HUDEP-2 (cell line): ENCODE results near the gene INSC.

ENCODE experiments used
- DNase-seq, 76 experiments: peaks; one replicate each; lab custom pipeline; 2025; ENCODE audit not compliant: unreplicated experiment in 76 of 76; lab: John Stamatoyannopoulos, UW

Gene INSC

DNA sequence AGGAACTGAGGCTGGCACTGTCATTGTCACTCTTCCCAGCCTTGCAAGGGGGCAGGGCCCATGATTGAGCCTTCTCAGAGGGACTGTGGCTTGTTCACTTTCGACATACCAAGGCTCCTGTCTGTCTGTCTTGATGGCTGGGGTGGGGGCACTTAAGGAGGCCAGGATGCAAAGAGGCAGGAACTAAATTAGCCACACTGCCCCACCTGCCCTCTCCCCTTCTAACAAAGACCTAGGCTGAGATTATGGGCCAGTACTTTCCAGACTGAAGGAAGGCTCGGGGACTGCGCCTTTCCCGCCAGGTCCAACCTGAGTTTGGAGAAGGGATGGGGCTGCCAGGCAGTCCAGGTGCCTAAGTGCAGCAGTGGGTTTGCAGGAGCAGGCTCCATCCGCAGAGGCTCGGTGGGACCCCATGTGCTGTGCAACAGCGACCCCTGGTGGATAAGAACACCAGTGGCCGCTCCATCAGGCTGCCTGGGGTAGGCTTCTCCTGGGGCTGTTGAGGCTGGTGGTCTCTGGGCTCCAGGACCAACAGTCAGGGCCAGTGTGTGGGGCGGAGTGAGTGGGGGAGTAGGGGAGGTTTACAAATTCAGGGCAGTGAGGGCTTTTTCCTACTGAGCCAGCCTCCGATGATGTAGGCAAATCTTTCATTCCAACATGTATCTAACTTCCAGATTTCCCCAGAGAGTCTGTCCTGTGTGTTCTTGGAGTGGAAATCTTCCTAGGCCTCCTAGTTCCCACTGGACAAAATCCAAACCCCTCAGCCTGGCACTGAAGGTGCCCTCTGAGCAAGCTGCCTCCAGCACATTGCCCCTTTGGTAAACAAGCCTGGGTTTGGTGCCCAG lies 93.9 kb downstream of the INSC start:
- DNase-seq, result peak in 51 of 76 experiments; percentile 2 to 66 (median 33)

DNA sequence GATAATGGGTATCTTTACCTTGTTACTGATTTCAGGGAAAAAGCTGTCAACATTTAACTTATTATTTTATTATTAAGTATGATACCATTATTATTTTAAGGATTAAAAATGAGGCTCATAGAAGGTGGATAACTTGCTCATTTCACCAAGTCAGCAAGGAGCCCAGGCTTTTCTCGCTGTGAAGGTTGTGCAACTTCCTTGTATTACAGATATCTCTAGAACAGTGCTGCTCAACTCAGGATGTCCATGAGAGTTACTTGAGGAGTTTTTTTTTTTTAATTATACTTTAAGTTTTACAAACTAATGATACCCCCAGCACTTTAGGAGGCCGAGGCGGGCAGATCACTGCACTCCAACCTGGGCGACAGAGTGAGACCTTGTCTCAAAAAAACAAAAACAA lies 98.2 kb downstream of the INSC start:
- no peak for DNase-seq

DNA sequence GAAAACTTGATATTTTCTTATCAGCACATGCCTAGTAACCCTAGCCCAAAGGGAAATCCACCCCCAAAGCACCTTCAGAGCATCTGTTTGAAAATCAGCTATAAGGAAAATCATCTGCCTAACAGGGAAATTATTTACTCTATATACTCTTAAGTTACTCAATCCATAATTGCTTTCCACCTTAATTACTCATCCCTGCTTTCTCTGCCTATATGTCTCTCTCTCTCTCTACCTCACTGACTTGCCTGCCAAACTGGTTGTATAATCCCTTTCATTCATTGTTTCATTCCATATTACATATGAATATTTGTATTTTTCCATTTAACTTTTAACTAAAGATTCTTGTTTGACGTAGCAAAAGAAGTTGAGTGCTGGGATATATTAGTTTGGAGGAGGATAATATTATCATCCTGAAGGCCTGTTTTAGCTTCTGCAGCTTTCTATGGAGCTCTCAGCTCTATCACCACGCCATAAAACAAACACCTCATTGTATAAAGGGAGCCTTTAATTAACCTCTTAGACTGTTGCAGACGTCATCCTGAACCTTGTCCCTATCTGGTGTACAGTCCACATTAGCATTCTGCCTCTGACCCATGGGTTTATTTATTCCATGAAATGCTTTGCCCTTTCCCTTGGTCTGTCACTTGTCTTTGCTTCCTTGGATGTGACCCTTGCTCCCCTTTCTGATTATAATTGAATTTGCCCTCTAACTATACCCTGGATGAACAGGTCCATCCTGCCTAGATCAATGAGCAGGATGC lies 98.9 kb downstream of the INSC start:
- DNase-seq, result no peak

DNA sequence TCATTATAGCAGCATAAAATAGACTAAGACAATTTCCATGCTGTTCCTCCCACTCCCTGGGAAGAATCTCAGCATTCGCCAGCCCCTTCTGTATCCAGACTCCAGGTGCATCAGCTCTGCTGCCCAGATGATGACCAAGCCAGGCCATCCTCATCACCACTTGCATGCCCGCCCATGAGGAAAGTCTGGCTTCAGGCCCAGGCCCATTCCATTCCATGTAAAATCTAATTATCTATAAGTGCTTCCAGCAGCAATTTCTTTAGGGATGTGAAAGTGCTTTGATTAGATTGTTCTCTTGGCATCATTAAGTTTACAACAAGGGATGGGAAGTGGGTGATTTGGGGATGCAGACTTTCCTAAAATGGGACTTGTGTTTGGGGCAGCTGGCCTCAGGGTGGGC lies 100.3 kb downstream of the INSC start:
- no peak for DNase-seq

DNA sequence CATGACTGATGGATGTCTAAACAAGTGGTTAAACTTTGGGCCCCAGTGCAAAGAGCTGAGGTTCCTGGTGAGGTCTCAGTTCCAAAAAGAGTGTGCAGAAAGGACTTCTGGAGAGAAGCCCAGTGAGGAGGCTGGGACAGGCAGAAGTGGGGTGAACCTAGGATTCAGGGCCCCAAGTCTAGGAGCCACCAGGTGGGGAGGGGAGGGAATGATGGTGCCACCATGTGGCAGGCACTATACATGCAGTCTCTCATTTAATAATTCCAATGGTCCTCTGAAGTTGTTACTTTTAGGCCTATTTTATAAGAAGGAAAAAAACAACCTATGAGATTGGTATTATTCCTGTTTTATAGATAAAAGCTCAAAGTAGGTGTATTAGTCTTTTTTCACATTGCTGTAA lies 102.0 kb downstream of the INSC start:
- DNase-seq, result no peak

DNA sequence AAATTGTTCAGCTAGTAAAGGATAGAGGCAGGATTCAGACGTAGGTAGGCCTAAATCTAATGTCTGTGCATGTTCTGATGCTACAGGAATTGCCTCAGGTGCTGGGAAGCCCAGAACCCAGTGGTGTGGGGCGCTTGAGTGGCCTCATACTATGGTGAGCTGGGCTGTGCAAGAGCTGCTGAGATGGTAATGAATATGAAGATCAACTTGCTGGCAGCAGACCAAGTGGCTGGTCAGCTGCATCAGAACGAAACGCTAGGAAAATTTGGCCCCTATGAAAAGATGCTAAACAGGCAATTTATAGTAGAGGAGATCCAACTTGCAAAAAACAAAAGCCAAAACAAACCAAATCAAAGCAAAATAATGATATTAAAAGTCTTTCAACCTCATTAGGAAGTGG lies 102.7 kb downstream of the INSC start:
- no peak for DNase-seq

DNA sequence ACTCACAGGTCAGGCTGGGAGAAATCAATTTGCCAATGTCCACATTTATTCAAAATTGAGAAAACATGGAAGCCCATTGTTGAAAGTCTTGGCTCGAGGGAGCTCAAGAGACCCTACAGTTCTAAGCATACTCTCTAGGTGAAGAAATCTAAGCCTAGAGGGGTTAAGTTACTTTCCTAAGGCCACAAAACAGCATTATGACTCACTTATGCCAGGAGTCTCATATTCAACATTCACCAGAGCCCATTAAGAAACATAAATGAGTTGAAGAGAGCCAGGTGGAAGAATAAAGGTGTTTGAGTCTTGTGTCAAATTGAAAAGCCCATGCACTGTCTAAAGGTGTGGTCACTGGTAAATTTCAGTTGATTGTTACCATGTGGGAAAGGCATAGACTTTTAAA lies 108.1 kb downstream of the INSC start:
- no peak for DNase-seq

DNA sequence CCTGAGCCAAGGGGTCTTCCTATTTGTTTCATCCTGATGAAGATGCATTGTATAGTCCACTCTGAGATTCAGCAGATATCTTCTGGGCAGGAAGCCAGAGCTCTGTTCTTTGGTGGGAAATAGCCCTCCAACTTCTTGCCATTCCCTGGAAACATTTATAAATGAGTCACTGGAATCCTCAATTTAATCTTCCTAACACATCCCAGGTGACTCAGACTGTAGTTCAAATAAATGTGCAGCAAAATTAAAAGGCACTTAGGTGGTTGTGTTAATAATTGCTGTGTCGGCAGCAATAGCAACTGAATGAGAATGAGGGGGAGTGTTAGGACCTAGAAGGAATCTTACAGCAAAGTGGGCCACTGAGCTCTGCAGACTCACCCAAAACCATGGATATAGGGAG lies 108.6 kb downstream of the INSC start:
- DNase-seq, result no peak

DNA sequence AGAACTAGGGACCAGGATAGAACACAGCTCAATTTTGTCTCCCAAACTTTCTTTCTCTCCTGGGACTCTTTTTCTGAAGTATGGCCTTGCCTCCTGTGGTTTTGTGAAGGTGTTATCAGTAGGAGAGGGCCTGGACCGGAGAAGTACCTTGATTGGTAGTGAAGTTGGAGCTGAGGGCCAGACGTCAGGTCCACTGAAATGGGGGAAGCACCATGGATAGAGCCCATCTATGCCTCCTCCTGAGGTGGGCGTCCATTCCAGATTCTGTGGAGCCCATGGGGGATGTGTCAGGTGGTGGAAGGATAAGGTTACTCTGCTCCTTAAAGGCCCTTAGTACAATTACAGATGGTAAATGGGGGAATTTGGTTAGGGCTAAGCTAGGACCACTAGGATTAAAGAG lies 109.7 kb downstream of the INSC start:
- DNase-seq, result no peak

DNA sequence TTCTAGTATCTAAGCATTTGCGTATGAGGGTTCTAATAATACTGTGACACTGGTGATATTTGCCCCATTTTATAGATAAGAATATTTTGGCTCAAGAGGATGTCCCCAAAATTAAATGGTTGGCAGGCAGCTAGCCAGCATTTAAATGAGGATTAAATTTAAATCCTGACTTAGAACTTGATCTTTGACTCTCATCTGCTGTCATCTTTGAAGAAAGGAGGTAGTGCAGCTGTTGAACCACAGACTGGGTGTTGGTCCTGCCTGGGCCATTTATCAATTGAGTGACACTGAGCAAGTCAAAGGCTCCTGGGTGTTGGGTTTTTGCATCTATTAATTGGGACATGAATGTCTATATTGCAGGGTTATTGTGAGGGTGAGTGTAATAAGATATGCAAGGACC lies 112.3 kb downstream of the INSC start:
- DNase-seq, result no peak

DNA sequence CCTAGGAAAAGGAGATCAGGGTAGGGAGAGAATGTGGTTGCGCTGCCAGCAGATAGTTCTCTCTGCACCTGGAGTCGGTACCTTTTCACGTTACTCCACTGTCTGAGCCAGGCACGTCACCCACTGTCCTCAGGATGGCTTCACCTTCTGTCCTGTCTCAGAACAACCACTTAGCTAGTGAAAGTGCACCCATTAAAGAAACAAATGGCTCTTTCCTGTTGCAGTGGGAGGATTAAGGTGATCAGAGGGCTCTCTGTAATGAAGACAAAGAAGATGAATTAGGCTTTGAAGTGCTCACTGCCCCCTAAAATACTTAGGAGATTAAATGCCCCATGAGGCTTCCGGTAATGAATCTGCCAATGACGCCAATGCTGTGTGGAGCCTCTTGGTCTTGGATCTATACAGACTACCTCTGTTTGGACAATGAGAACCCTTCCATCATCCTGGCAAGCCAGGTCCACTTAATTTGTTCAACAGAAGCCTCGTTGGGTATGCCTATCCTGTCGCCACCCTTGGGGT lies 113.7 kb downstream of the INSC start:
- no peak for DNase-seq

DNA sequence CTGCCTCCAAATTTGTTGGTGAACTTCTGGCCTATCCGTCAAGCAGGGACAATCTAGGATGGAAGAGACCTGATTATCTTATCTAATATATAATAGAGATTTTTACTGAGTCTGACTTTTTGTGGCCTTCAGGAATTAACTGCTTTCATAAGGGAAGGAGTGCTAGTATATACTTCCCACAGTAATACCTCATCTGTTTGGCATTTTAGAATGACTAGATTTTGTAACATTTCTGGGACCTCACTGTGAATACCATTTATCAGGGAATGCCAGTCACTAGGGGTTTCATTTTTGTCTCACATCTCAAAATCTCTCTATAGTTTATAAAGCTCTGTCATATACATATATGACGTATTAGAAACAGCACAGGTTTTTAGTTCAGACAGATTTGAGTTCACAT lies 114.3 kb downstream of the INSC start:
- no peak for DNase-seq

DNA sequence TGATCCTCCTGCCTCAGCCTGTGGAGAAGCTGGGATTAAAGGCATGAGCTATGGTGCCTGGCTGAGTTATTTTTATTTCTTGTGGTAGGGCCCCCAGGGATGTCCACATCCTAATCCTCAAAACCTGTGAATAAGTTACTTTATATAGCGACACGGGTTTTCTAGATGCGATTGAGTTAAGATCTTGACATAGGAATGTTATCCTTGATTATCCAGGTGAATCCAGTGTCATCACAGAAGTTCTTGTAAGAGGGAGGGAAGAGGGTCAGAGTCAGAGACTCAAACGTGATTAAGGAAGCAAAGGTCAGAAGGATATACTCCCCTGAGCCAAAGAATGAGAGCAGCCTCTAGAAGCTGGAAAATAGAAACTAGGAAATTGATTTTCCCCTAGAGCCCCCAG lies 117.8 kb downstream of the INSC start:
- no peak for DNase-seq

DNA sequence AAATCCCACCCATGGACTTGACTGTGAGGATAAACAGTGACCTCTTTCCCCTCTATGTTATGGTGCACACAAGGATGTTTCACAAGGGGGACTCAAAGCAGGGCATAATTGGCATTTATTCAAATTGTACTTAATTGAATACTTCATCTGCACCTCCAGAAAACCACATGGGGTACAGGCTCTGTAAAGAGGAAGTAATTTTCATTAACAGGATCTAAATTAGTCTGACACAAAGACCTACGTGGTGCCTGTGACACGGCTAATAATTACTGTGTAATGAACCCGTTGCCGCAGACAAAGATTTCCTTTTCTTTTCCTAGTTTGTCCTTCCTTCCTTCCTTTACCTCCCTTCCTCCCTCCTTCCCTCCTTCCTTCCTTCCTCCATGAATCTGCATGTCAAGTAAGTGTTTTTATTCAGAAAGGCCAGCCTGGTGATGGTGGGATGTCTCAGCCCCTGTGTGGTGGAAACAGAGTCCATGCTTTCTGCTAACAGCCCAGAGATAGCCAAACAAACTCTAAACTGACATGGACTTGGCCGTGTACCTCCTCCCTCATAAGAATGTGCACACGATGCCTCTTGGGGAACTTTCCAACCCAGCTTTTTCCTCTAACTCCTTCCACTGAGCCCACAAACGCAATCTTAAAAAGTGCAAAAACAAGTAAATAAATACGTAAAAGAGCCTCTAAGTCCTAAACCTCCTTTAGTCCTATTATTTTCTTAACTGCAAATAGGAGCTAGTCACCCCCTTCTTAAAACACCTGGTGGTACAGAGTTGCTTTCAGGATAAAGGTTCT lies 118.8 kb downstream of the INSC start:
- no peak for DNase-seq

DNA sequence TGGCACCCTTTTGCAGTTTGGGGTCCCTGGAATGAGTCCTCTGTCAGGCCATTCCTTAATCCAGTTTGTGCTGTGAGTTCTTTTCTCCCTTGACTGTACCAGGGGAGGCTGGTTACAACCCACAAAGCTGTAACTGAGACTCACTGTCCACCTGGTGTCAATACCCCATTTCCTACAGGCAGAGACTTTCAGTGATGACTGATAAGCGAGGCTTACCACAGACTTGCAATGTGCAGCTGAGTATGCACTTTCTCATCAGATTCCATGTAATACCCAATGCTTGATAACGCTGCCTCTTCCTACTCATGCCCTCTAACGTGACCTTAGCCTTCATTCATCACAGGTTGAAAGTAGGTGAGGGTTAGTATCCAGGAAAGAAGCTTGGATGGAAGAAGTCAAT lies 120.1 kb downstream of the INSC start:
- no peak for DNase-seq

DNA sequence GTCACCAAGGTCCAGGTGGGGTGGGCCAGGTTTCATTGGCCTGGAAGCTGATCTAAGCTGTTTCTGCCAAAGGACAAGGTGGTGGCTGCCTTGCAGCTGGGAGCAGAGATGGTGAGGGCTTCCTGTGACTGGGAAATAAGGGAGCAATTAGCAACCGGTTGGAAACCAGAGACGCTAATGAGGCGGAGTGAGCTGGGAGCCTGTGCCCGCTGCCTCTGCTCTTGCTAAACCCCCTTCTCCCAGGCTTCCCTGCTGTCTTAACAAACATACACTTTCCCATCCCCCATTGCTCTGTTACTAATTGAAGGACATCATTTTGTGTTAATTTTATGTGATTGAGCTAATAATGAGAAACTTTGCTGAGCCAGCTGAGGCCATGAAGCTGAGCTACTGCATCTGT lies 121.8 kb downstream of the INSC start:
- DNase-seq, result no peak

DNA sequence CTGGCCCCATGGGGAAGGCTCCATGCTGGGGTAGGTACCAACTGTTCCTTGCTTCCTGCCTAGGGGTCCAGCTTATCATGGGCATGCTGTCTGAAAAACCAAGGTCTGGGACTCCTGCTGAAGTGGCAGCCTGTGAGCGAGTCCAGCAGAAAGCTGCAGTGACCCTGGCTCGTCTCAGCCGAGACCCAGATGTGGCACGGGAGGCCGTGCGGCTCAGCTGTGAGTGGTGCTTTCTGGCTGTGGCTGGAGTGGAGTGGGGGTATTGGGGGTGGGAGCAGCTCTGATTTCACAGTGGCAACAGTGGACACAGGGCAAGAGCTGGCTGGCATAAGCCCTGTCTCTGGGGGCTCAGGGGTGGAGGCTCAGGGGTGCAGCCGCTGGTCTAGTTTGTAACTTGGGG lies 124.1 kb downstream of the INSC start:
- no peak for DNase-seq

DNA sequence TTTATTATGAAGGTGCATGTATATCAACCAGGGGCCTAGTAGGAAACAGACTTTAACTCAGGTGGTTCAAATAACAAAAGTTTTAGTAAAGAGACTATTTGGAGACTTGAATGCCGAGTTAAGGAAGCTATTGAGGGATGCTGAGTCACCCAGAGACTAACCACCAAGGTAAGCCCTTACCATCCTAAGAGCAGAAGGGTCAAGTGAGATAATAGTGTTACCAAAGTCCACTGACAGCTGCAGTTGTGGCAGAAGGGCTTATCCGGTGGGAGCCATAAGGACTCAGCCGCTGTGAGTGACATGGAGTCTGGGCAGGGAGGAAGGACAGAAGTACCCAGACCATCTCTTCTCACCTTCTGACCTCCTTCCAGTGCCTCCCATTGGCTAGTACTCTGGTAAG lies 134.0 kb downstream of the INSC start:
- DNase-seq, result no peak

DNA sequence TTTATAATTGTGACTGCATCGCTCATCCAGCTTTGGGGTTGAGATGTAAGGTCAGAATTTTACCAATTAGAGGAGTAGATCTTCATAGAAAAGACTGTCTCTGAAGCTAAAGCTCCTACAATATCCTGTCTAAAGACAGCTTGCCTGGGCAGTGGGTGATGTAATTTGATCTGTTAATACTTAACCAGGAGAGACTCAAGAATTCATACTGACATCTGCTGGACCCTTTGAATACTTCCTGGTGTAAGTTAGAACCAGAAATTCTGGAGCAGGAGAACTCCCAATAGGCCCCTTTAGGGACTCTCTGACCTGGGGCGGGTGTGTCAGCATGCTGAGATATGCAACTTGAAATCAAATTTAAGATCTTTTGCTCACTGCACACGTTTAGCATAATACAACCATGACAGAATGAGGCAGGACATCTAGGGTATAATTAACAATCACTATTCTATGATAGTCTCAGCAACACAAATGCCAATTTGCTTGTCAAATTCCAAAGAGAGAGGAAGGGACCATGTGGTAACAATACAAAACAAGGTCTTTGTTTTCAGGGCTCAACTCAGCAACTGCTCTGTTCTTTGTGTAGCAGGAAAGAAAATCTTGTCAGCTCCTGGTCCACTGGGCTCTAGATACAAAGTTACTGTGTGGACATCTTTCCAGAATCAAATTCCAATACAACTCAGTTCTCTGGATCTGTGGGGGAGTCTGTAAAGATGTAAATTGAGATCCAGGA lies 143.9 kb downstream of the INSC start:
- DNase-seq, result no peak

DNA sequence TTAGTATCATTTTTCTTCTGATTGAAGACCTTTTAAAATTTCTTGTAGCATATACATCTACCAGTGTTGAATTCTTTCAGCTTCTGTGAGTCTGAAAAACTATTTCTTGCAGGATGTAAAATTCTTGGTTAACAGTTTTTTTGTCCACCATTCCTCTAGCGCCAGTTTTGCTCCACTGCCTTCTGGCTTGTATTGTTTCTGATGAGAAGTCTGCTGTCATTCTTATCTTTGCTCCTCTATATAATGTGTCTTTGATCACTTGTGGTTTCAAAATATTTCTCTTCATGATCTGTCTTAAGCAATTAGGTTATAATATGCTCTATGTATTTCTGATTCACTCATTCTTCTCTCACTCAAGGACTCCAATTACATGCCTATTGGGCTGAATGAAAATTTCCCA lies 152.3 kb downstream of the INSC start:
- no peak for DNase-seq

DNA sequence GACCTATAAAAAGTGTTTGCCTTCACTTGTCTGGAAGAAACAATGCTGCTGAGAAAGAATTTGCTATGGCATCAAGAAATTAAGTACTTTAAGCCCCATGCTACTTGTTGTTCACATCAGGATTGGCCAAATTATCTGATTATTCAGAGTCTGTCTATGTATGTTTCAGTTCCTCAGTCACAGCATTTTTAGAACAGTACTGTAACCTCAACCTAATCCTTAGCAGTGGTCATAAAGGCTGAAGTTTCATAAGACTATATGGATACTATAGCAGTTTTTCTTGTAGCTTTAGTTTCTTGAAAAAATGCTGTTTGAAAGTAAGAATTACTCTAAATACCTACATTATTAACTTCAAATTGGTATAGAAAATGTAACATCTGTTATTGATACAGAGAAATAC lies 153.9 kb downstream of the INSC start:
- no peak for DNase-seq
